ENCODE measurements around the gene LRRC27.
"Not testable (repeated sequence)": the region's sequence is repeated elsewhere in the genome, so short reads cannot be mapped to it uniquely, and the experiment has no call there.

Gene LRRC27

DNA sequence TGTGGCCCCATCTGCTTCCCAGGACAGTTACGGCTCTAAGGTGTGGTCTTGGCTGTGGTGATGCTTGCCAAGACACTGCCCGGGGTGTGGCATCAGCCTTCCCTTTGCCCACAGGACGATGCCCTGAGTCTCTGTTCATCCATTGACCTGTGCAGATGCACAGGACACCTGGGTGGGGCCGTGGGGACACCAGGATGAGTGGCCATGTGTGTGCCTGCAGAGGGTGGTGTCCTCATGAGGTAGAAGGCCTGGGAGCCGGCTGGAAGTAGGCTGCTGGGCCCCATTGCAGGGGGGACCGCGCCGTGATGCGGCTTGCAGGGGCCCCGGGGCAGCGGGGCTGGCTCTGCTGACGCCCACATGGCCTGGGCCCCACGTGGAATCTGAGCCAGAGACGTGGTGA is 42.6 kb downstream of the LRRC27 start:
- DNase-seq (no peak), ATAC-seq (no peak)

DNA sequence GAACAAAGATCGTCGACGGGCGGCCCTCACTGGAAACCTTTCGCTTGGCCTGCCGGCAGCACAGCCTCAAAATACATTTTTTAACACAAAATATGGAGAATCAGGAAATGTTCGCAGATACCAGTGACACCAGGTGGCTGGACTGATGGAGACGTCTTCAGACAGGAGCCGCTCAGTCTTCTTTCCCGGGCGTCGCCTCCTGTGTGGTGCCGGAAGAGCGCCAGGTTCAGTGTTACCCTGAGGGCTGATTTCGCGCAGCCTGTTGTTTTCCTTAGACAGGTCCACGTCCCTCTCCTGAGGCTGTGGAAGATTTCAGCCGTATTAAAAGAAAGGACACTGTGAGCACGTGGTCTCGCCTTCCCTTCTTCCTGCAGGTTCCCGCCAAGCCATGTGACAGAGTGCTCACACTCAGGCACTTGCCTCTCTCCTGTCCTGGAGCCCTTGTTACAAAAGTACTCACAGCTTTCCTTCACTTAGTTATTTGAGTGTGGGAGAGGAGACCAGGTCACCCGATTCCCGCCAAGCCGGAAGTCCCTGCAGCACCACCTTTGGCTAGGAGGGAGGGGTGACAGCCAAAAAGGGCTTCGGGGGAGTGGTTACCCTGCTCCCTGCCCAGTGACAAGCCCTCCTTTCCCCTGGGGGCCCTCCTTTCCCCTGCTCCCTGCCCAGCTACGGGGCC is 43.3 kb downstream of the LRRC27 start:
- DNase-seq: no peak
- ATAC-seq: no peak

DNA sequence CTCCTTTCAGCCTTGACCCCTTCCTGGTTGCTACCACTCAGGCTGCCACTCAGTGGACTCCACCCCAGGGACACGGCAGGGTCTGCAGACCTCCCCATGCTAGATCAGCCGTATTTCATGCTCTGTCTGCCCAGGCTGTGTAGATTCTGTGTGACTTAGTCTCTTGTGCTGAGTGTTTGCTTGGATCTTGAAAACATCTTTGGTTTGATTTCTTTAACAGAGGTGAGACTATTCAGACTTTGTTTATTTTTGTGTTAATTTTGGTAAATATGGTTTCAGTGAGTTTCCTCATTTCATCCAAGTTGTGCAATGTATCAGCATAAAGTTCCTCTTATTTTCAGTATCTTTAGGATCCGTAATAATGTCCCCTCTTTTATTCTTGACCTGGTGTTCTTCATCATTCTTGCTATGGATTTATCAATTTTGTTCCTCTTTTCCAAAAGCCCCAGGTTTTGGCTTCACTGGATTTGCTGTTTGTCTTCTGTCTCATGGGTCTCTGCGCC is 43.9 kb downstream of the LRRC27 start:
- no peak for DNase-seq
- no peak for ATAC-seq

DNA sequence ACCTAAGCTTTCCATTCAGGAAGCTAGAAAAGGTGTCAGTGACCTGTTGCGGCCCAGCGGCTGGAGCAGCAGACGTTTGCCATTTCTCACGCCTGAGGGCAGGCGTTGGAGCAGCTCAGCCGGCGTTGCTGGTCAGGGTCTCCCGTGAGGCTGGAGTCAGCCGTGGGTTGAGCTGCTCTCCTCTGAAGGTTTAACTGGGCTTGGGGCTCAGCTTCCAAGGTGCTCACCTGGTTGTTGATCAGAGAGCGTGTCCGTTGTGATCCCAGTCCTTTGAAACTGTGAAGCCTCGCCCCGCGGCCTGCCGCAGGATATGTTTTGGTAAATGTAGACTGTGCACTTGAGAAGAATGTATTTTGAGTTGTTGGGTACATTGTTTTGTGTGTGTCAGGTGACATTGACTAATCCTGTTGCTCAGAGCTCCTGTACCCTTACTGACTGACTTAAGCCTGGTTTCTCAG is 44.4 kb downstream of the LRRC27 start:
- no peak for DNase-seq
- peak; percentile 23 for ATAC-seq

DNA sequence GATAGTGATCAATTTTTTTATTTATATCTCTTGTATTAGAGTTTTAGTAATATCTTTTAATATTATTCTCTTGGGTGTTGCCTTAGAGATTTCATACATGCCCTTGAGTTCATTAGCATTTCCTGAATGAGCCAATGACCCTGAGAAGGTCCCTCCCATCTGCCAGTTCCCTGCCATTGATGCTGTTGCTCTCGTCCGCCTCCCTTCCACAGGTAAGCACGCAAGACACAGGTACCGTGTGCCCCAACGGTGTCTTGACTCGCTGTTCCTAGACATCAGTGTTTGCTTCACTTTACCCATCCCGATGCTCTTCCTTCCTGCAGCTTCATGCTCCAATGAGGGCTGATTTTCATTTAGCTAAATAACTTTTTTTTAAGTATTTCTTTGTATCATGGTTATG is 45.3 kb downstream of the LRRC27 start:
- DNase-seq (no peak), ATAC-seq (no peak)

DNA sequence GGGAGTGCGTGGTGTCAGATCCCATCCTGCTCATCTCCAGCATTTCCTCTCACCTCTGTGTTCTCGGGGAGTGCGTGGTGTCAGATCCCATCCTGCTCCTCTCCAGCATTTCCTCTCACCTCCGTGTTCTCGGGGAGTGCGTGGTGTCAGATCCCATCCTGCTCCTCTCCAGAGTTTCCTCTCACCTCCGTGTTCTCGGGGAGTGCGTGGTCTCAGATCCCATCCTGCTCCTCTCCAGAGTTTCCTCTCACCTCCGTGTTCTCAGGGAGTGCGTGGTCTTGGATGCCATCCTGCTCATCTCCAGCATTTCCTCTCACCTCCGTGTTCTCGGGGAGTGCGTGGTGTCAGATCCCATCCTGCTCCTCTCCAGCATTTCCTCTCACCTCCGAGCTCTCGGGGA is 47.0 kb downstream of the LRRC27 start:
- DNase-seq: not testable (repeated sequence)

DNA sequence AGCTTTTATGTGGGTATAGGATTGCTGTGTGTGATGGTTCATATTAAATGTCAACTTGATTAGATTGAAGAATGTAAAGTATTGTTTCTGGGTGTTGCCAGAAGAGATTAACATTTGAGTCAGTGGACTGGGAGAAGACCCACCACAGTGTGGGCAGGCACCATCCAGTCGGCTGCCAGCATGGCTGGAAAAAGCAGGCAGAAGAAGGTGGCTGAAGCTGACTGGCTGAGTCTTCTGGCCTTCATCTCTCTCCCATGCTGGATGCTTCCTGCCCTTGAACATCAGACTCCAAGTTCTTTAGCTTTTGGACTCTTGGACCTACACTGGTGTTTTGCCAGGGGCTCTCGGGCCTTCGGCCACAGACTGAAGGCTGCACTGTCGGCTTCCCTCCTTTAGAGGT is 49.0 kb downstream of the LRRC27 start:
- DNase-seq: not testable (repeated sequence)

More for the DNA sequence above, 47.0 kb downstream of the LRRC27 start:
- ATAC-seq: not testable (repeated sequence)

DNA sequence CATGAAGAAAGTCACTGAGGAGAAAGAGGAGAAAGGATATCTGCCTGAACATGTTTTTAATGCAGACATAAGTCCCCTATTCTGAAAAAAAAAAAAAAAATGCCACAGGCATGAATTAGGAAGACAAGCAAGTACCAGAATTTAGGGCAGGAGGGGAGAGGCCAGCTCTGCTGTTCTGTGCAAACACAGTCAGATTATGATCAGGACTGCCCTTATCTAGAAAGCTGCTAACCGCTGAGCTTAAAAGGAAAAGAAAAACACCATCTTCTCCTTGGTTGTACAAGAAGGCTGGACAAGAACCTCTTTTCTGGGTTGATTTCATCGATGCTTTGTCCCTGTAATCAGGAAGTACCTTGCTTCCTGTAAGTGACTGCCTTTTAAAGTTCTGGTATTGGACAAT is 49.7 kb downstream of the LRRC27 start:
- DNase-seq: no peak
- no peak for ATAC-seq

More for the DNA sequence above, 49.0 kb downstream of the LRRC27 start:
- ATAC-seq: not testable (repeated sequence)

DNA sequence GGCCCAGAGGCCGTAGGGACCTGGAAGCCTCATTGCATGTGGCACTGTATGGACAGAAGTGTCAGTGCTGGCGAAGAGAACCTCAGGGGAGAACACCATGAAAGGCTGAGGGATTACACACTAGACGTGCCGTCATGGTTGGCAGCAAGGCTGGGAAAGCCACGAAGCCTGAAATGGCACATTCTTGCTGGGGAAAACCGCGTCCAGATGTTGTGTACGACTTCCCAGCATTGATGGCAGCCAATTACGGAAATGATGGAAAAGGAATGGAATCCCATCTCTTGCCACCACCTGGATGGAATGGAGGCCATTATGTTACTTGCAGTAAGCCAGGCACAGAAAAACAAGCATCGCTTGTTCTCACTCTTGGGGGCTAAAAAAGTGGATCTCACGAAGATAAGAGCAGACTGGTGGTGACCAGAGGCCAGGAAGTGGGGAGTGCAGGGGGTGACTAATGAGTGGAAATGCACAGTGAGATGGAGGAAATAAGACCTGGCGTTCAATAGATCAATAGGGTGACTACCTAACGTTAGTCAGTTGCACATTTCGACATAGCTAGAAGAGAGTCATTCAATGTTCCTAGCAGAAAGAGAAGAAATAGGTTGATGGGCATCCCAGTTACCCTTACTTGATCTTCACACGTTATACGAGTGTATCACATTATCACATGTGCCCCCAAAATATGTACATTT is 50.4 kb downstream of the LRRC27 start:
- DNase-seq: no peak
- ATAC-seq: no peak

DNA sequence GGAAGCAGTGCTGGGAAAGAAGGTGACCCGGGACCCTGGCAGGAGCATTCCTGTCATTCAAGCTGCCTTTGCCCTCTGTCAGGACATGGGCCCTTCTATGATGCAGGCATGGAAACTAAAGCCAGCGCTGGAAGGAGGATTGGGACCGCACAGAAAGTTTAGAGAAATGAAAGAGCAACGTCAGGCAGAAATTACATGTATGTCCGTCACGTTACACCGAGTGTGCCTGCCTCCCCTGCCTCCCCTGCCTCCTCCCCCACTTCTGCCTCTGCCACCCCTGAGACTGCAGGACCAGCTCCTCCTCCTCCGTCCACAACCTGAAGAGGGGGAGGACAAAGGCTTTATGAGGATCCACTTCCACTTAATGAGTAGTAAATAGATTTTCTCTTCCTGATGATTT is 51.1 kb downstream of the LRRC27 start:
- ATAC-seq (no peak), DNase-seq (no peak)

DNA sequence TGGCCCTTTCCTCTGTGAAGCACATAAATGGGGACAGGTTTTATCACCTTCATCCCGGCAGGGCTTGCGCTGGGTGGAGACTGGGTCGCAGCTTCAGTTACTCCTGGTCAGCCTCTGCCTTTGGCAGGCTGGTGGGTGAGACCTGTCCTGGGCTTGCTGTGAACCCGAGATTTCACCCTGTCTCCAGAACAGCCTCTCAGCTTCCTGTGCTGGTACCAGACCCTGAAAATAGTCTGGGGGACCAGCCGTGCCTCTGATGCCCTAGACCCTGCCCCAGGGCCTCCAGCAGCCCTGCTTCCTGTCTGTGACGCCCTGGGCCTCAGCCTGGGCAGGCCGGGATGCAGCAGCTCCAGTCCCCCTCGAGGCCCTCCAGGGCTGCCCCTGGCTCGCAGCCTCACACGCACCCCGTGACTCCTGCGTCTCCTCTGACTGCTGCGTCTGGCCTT is 51.8 kb downstream of the LRRC27 start:
- ATAC-seq (no peak), DNase-seq (no peak)

DNA sequence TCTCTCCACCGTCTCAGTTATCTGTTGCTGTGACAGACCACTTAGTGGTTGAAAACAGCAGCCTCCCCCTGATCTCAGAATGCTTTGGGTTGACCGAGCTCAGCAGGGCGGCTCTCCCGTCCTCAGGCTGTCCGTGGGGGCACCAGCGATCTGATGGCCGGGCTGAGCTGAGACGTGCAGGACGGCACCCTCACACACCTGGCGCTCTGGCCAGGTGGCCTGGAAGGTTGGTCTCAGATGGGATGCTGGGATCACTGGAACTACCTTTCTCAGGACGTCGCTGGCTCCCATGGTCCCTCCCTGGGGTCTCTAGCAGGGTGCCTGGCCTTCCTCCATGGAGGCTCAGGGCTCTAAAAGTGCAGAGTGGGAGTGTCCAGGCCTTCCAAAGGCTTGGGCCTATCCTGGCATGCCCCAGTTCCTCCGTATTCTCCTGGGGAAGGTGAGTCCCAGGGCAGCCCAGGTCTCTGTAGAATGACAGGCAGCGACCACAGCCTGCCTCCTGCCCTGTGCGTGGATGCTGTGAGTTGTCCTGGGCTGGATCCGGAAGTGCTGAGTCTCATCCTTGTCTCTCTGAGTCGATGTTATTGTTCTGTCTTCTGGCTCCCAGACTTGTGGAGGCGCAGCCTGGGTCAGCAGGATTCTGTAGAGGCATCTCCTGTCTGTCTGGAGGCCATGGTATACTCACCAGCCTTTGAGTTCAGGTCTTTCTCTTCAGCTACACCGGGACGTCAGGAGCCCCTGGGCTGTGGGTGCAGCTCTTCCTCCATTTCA is 52.8 kb downstream of the LRRC27 start:
- DNase-seq (no peak), ATAC-seq (no peak)

DNA sequence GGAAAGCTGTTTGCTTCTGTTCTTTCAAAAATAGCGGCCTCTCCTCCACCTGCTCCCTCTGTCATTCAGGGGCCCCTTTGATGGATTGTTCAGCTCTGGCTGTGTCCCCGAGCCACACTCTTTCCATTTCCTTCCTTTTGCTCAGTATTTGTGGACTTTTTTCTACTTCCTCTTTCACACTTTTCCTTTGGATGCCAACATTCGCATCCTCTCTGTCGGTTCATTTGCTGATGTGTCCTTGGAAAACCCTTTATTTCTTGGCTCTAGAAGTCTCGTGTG is 53.3 kb downstream of the LRRC27 start:
- DNase-seq: no peak
- no peak for ATAC-seq

DNA sequence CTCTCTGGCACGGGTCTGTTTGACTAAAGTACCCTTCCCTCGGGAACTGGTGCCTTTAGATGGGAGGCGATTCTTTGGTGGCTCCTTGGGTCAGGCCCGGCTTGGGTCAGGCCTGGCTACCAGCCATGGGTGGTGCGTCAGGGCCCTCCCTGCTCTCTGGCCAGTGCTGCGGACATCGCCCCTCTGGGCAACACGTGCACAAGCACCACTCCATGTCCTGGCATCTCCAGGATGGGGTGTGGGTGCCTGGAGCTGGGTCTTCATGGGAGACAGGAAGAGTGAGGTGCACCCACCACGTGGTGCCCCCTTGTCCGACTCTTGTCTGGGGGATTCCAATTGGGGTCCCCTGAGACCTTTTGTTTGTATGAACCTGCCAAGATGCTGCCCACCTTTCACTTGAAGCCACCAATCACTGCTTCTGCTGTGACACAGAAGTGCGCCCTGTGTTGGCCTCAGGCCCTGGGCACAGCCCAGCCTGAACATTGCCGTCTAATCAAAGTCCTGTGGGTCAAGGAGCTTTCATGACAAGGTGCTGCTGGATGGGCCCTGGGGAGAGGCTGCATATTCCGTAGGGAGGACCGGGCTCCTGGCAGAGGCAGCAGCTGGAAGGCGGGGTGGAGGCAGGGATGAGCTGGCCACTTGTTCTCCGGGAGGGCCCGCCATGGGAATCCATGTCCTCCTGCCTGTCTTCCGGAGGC is 53.9 kb downstream of the LRRC27 start:
- DNase-seq: no peak
- no peak for ATAC-seq

DNA sequence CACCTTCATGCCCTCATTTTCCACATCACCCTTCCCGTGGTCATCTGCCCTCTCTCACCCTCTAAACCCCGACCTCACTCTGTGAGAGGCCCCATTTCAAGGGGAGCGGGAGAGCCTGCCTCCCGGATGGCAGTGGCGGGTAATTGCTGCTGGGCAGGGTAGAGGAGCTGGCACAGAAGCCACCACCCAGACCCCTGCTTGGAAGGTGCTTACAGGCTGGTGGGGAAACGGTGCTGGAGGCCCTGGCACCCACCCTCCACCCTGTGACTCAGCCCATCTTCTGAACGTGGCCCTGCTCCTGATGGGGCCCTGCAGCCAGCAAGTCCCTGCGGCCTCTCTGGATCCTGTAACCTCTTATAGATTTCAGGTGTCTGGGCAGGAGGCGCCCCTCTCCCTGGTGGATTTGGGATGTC is 54.4 kb downstream of the LRRC27 start:
- DNase-seq: no peak
- no peak for ATAC-seq

DNA sequence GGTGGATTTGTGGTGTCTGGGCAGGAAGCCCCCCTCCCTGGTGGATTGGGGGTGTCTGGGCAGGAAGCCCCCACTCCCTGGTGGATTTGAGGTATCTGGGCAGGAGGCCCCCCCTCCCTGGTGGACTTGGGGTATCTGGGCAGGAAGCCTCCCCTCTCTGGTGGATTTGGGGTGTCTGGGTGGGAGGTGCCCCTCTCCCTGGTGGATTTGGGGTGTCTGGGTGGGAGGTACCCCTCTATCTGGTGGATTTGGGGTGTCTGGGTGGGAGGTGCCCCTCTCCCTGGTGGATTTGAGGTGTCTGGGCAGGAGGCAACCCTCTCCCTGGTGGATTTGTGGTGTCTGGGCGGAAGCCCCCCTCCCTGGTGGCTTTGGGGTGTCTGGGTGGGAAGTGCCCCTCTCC is 54.9 kb downstream of the LRRC27 start:
- not testable (repeated sequence) for ATAC-seq, DNase-seq

DNA sequence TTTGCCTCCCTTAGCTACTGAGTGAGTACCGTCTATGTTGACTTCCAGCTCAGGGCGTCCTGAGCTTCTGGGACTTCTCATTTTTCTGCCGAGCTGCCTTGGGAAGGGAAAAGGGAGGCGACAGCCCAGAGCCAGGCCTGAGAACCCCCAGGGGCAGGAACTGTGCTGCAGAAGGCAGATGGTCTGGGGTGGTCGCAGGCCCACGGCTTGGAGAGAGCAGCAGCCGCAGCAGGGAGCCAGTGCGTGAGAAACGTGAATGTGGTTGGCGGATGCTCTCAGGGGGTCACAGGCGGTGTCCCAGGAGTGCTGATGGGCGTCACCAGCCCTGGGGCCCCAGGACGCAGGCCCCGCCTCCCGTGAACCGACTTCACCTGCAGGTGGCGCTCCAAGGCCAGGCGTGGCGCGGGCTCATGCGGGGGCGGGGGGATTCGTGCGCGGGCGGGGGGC is 55.8 kb downstream of the LRRC27 start:
- ATAC-seq (peak; percentile 62), DNase-seq (peak; percentile 85)

DNA sequence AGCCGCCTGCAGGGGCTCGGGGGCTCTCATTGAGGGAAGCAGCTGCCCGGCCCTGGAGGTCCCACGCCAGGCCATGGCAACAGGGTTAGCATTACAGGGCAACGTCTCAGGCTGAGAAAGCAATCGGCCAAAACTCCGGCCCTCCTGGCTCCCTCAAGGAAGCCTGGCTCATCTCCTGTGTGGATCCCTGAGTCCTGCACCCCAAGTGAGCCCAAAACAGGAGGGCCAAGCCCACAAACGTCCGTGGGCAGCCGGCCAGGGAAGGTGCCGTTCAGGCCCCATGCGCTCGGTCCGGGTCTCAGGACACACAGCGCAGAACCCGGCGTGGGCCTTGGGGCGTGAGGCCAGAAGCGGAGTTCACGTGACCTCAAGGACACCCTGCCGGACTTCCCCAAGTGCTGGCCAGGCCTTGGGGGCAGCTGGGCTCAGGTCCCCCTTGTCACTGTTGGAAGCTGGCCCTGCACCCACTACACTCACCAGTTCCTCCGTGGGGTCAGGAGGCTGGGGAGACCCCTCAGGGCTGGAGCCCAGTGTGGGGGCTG is 57.0 kb downstream of the LRRC27 start:
- no peak for DNase-seq
- ATAC-seq: peak; percentile 2

DNA sequence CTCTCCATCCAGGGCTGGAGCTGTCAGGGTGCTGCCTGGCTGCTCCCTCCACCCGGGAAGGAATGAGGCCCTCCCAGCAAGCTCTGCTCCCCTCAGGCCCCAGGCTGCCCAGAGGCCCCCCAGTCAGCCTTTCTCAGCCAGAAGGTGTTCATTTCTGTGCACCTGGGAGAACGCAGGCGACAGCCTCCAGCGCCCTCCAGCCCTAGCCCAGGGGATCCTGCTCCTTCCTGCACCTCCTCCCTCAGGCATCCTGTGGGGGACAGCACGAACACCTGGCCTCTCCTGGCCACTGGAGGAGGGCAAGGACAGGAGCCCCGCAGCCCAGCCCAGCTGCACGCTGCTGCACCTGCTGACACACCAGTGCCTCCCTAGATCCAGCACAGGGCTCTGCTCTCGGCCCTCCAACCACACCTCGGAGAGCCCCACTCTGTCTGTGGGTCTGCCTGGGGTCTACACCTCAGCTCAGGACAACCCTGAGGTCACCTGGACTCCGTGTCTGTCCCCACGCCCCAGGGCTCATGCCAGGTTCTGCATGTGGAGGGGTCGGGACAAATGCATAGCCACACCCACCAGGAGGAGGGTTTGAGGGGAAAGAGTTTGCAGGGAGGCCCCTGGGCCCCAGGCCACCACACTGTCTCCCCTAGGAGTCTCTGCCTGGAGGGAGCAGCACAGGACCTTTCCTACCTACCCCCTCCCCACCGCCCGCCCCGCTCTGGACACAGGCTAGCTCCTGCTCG is 57.6 kb downstream of the LRRC27 start:
- peak; percentile 10 for ATAC-seq
- DNase-seq: no peak

DNA sequence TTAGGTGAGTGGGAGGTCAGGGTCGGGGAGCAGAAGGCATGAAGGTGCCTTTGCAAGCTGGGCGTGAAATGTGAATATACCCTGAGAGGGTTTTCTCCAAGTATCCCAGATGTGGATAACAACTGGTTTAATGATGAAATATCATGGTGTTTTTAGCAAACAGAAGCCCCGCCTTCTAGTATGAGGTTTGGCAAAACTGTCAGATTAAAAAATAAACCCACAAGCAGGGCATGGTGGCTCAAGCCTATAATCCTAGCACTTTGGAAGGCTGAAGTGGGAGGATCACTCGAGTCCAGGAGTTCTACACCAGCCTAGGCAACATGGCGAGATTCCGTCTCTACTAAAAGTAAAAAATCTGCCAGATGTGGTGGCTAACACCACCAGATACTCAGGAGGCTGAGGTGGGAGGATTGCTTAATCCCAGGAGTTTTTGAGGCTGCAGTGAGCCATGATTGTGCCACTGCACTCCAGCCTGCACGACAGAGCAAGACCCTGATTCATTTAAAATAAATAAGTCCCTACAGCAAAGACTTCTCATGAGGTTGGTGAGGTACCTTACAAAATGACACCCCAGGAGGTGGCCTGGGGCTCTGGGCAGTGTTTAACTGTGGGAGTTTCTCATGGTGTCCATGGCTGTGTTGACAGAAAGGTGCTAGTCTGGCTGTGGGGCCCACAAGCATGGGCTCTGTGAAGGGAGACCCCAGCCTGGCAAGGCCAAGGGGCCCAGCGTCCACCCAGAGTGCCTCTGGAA is 58.4 kb downstream of the LRRC27 start:
- DNase-seq (no peak), ATAC-seq (no peak)

Measured in stimulated activated naive CD8-positive, alpha-beta T cell treated with anti-CD3 and anti-CD28 coated beads, Interleukin-15, Interleukin-2, amounts not matched to agents 100 U/mL and 50 U/mL, for 24 hours (primary cell).